Measurements from ENCODE around the gene CFAP100.

The CFAP100 gene

GRCh38 chr3:126475413-126476114, 80.9 kb downstream of the CFAP100 start, which contains the start of gene ZXDC:
TSS of gene ZXDC (minus strand) at chr3:126475891. CDS start at chr3:126475865, 26 bp downstream.
- Mint-ChIP-seq H3K36me3 (ENCODE audit: low read depth) (peaks cover 11% of the 10 kb centered on the region), H3K4me3 (peak within 1 kb of the TSS; percentile 91), H3K27me3 (ENCODE audit: low read depth, poor library complexity) (peaks cover 16% of the 10 kb centered on the region), H3K27ac (peak within 1 kb of the TSS; percentile 86), H3K9me3 (no peaks in the 10 kb centered on the region), H3K4me1 (peaks cover 41% of the 10 kb centered on the region)
- DNase-seq, result peak; percentile 94
- no peak for TF ChIP-seq CTCF (IDR thresholded peaks at IDR 0.05)

- peaks cover 16% of the 10 kb centered on the region for H3K27me3 Mint-ChIP-seq (ENCODE audit: low read depth, poor library complexity)
- peak overlapping the region; percentile 85 for H3K4me3 Mint-ChIP-seq
- DNase-seq, result no peak
- no peaks in the 10 kb centered on the region for H3K9me3 Mint-ChIP-seq
- no peak overlapping the region for H3K27ac Mint-ChIP-seq
- no peak for TF ChIP-seq CTCF (IDR thresholded peaks at IDR 0.05)
- peaks cover 2% of the 10 kb centered on the region for H3K36me3 Mint-ChIP-seq (ENCODE audit: low read depth)
- H3K4me1 Mint-ChIP-seq, result peaks cover 45% of the 10 kb centered on the region
Observed at GRCh38 chr3:126476166-126477060, 81.7 kb downstream of the CFAP100 start.

- TF ChIP-seq CTCF (IDR thresholded peaks at IDR 0.05), result no peak
- peaks cover 49% of the 10 kb centered on the region for H3K4me1 Mint-ChIP-seq
- H3K4me3 Mint-ChIP-seq, result peak overlapping the region; percentile 85
- H3K27ac Mint-ChIP-seq, result no peak overlapping the region
- peaks cover 16% of the 10 kb centered on the region for H3K27me3 Mint-ChIP-seq (ENCODE audit: low read depth, poor library complexity)
- DNase-seq, result no peak
- no peaks in the 10 kb centered on the region for H3K36me3 Mint-ChIP-seq (ENCODE audit: low read depth)
- H3K9me3 Mint-ChIP-seq, result no peaks in the 10 kb centered on the region
Observed at GRCh38 chr3:126477061-126477380, 82.3 kb downstream of the CFAP100 start.

GRCh38 chr3:126478581-126479310, 84.0 kb downstream of the CFAP100 start:
- H3K4me1 Mint-ChIP-seq, result peaks cover 32% of the 10 kb centered on the region
- DNase-seq, result no peak
- H3K4me3 Mint-ChIP-seq, result no peak overlapping the region
- H3K36me3 Mint-ChIP-seq (ENCODE audit: low read depth), result no peaks in the 10 kb centered on the region
- H3K27ac Mint-ChIP-seq, result no peak overlapping the region
- peaks cover 16% of the 10 kb centered on the region for H3K27me3 Mint-ChIP-seq (ENCODE audit: low read depth, poor library complexity)
- no peak for TF ChIP-seq CTCF (IDR thresholded peaks at IDR 0.05)
- no peaks in the 10 kb centered on the region for H3K9me3 Mint-ChIP-seq

GRCh38 chr3:126479642-126480041, 84.9 kb downstream of the CFAP100 start:
- Mint-ChIP-seq H3K27me3 (ENCODE audit: low read depth, poor library complexity) (peaks cover 16% of the 10 kb centered on the region), H3K9me3 (no peaks in the 10 kb centered on the region), H3K27ac (no peak overlapping the region), H3K4me1 (peaks cover 32% of the 10 kb centered on the region), H3K4me3 (no peak overlapping the region), H3K36me3 (ENCODE audit: low read depth) (no peaks in the 10 kb centered on the region)
- no peak for DNase-seq
- no peak for TF ChIP-seq CTCF (IDR thresholded peaks at IDR 0.05)

Data from nephron progenitor cell (in vitro differentiated cells).